Left ventricle myocardium superior (tissue), 1 donor: ENCODE measurements around the gene CAMK2N1. TPM values are rescaled to one million over a fixed set of nuclear protein-coding genes. Genes with fewer than 3 reads are reported as not detected.

Experiments used
- ATAC-seq: fragments of 200-7000 bp; cut with Tn5 transposase; one replicate; pipeline ENCODE4 v1.9.1; 2020; ENCODE audit warnings: mild to moderate bottlenecking, moderate library complexity
- DNase-seq: peaks from one replicate; pipeline ENCODE4 v3.0.0-alpha.2; 2020
- intact Hi-C: fragments of 100-400 bp; cut with micrococcal nuclease; formaldehyde crosslinking; loops from one replicate; pipeline ENCODE4 v1.11.0; 2022
- total RNA-seq: library from RNA; stranded (reverse); fragmentation: NEBNext Ultra II Directional; extraction: Animal tissue kit (Norgen Biotek cat#: 25700); gene quantifications from one replicate; pipeline ENCODE4 v1.2.1, GENCODE V29; 2021
- donor health status: DM: no; HTN: yes; CAD: no; lungs with severe emphysema.

The CAMK2N1 gene
- total RNA-seq, 1 donor from 2014 or later = 9.9 TPM

DNA sequence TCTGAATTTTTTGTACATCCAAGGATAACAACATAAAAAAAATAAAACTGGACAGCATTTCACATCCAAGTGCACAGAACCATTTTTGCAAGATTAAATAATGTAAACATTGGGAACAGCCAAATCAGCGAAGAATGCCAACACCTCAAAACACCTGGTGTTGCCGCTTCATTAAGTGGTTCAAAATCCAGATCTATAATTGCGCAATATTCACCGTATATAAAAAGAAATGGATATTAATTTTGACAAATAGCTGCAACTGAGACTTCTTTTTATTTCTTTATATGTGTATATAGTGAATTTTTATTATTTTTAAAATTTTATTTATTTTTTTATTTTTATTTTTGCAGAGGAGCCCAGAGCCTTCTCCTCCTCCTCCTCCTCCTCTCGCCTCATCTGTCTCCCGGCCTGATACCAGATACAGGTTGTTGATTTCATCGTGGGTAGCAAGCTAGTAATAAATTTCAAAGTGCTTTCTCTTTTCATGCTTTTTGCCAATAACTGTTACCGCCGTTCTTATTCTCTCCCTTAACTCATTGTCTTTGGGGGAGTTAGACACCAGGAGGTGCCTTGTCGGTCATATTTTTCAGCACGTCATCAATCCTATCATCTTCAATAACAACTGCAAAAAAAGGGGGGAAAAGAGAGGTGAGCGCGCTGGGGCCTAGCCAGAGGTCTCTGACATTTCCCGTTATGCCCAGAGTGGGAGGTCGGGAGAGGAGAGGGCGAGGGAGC is 2.7 kb downstream of the CAMK2N1 start:
- no peak for ATAC-seq
- DNase-seq = no peak
- intact Hi-C loops = no loop called here

GRCh38 chr1:20481643-20482498 is 4.1 kb downstream of the CAMK2N1 start:
- intact Hi-C loops = no loop called here
- ATAC-seq (no peak), DNase-seq (no peak)

DNA sequence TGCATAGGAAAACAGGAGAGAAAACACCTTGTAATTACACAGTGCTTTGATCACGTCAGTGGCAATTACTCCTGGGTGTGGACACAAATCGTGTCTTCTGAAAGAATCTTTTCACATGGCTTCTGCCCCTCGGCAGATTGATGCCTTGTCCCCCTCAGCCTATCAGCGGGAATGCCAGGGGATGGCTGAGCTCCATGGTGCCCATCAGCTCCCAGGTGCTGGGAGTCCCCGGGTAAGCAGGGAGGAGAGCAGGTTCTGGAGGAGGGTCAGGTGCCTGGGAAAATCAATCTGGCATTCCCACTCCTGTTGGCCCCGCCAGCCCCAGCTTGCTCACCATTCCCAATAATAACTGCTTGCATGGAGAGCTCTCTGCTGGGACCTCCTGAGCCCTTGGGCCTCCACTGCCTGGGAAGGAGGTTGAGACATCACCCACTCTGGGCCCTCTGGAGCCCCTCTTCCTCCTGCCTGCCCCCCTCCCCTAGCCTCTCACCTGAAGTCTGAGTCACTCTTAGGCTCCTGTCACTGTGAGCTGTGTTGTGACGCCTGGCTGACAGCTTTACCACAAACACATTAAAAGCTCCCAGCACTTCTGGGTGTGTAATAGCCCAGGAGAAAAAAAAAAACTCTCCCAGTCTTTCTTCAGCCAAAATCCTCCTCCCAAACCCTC is 4.9 kb downstream of the CAMK2N1 start:
- intact Hi-C loops = no loop called here
- ATAC-seq (no peak), DNase-seq (no peak)

GRCh38 chr1:20480243-20480944 is 5.6 kb downstream of the CAMK2N1 start:
- DNase-seq (no peak), ATAC-seq (no peak)
- intact Hi-C loops = no loop called here

DNA sequence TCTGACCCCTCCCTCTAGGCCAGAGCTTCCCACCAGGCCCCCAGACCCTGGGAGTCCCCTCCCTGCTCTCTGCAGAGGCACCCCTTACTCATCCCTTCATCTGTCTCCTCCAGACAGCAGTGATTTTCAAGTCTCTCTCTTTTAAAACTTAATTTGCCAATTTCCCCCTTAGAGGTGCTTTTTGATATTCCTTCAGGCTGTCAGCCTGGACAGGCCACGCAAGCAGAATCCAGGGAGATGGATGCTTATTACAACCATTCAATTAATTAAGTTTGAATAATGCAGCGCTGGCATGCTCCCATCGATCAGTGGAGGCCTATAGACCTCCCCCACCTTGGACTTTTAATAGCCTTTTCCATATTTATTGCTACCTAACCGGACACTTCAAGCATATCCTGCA is 6.2 kb downstream of the CAMK2N1 start:
- no peak for DNase-seq
- ATAC-seq = no peak
- intact Hi-C loops = no loop called here

DNA sequence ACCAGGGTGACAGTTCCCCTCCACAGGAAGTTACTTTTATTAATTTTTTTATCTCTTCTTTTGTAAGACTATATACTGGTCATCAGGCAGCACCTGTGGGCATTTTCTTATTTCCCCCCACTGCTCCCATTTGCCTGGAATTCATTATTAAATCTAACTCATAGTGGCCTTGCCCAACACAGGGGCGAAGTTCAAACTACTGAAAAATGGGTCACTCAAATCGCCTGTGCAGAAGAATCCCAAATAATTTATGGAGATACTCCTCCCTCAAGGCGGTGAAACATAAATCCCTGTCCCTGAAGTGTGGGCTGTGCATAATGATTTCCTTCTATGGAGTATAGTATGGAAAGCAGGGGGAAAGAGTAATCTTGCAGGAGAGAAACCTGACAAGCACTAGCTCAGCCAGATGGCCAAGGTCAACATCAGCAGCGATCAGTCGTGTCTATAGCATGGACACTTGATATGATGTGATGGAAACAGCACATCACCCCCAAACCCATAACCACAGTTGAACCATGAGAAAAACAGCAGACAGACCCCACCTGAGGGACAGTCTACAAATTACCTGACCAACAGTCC is 7.9 kb downstream of the CAMK2N1 start:
- DNase-seq = no peak
- no peak for ATAC-seq
- intact Hi-C loops = no loop called here

- no peak for DNase-seq
- intact Hi-C loops = no loop called here
- no peak for ATAC-seq
Measured at GRCh38 chr1:20477348-20478056, 8.5 kb downstream of the CAMK2N1 start.

- peak; percentile 67 for ATAC-seq
- peak; percentile 70 for DNase-seq
- intact Hi-C loops = no loop called here
Measured at GRCh38 chr1:20476265-20477038, 9.6 kb downstream of the CAMK2N1 start.

- intact Hi-C loops = no loop called here
- DNase-seq (no peak), ATAC-seq (no peak)
Measured at GRCh38 chr1:20474996-20475395, 11.0 kb downstream of the CAMK2N1 start.

DNA sequence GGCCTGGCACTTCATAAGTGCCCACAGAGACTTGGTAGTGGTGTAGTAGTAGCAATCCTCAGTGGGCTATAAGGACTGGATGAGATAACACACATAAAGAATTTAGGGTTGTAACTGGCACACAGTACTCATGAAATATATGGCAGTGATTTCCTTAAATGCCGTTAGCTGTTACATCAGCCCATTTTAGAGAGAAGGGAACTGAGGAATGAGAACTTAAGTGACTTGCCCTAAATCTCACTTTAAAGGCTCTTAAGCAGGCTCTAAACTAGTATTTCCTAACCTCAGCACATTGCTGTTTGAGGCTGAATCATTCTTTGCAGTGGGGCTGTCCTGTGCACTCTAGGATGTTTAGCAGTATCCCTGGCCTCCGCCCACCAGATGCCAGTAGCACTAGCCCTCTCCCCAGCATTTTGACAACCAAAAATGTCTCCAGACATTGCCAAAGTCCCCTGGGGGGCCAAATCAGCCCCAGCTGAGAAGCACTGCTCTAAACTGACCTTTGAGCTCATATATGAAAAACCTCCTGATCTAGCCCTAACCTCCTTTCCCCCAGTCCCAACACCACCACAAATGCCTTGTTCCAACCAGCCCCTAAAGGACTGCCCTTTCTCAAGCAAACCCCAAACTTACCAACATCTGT is 11.6 kb downstream of the CAMK2N1 start:
- DNase-seq (no peak), ATAC-seq (no peak)
- intact Hi-C loops = no loop called here

DNA sequence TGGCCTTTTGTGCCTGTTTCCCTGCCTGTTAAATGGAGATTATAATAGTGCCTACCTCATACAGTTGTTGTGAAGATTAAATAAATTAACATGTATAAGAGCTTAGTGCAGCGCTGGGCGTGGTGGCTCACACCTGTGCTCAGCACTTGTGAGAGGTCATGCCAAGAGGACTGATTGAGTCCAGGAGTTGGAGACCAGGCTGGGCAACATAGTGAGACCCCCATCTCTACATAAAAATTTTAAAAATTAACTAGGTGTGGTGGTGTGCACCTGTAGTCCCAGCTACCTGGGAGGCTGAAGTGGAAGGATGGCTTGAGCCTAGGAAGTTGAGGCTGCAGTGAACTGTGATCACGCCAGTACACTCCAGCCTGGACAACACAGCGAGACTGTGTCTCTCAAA is 12.1 kb downstream of the CAMK2N1 start:
- no peak for ATAC-seq
- no peak for DNase-seq
- intact Hi-C loops = no loop called here

DNA sequence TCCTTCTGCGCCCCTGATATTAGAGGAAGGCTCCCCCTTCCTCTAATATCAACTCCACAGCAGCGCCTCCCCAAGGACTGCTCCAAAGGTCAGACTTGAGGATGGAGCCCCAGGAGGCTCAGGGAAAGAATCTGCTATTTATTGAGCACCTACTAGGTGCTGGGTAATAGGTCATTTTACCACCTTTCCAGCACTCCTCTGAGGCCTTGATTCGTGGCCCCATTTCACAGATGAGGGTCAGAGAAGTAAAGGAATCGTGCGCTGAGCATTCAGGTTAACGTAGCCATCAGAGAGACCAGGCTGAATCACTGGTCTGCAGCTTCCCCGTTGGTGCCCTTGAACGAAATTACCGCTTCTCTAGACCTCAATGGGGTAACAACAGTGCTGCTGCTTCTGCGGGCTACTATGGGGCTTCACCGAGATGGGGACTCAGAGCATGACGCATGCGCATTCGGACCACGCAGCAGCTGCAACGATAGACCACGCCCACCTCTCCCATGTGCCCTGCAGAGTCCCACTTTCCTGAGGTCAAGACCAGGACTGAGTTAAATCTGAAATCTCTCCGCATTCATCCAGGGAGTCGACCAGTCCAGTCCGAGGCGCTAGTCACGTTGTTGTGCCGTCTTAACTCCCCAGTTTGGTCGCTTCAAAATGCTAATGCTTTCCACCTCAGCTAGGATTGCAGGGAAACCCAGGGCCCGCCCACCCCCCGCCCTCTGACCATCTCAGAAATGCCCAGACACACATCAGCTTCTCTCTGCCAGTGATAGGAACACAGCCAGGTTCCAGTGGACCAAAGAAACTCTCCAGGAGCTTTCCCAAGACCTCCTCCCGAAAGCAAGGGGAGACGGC is 12.9 kb downstream of the CAMK2N1 start:
- peak; percentile 76 for ATAC-seq
- DNase-seq = peak; percentile 82
- intact Hi-C loops = no loop called here

DNA sequence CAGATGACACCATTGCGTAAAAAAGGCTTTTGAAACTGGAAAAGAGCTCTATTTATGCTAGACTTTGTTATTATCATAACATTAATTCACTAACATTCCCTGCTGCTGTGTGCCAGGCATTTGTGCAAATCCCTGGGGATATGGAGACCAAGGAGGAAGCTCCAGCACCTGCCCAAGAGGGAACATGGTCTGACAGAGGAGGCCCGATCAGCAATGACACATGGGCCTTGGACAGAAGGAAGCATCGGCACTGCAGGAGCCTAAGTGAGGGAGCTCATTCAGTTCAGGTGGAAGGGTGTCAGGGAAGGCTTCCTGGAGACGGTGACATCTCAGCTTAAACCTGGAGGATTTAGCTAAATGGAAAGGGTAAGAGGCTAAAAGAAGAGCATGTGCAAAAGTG is 13.9 kb downstream of the CAMK2N1 start:
- intact Hi-C loops = no loop called here
- ATAC-seq (no peak), DNase-seq (no peak)

GRCh38 chr1:20470194-20470593 is 15.8 kb downstream of the CAMK2N1 start:
- intact Hi-C loops = no loop called here
- DNase-seq (no peak), ATAC-seq (peak; percentile 71)

- intact Hi-C loops = no loop called here
- ATAC-seq (no peak), DNase-seq (no peak)
Measured at GRCh38 chr1:20469406-20470076, 16.5 kb downstream of the CAMK2N1 start.

DNA sequence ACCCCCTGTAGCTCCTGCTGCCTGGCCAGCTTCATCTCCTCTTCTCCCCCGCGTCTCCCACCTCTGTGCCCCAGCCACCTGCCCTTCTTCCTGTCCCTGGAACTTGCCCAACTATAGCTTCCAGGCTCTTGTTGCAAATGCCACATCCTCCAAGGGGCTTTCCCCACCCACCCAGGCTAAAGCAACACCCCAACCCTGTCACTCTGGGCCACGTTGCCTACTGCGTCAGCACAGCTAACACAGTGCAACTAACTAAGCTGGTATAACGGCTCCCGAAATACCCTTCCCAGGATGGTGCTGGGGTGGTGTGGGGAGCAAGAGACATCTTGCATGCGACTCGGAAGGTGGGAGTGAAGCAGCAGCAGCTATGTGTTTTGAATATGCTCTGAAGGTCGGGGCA is 19.7 kb downstream of the CAMK2N1 start:
- intact Hi-C loops = no loop called here
- ATAC-seq = no peak

More for the DNA sequence above, 19.7 kb downstream of the CAMK2N1 start:
- DNase-seq = no peak
